NB4 (cell line): Measurements from ENCODE around the gene ADAM8.
"Not testable (repeated sequence)": the region's sequence is repeated elsewhere in the genome, so short reads cannot be mapped to it uniquely, and the experiment has no call there.

ENCODE experiments used
- CTCF ChIP-seq: IDR thresholded peaks from one replicate; pipeline ENCODE4 v1.5.1; 2012; ENCODE audit warnings: low read depth, low read length
- MAX ChIP-seq: IDR thresholded peaks from 2 replicates; pipeline ENCODE4 v1.6.1; 2011; ENCODE audit warnings: low read depth, low read length
- MYC ChIP-seq: IDR thresholded peaks from 2 replicates; pipeline ENCODE4 v1.6.1; 2011; ENCODE audit warnings: low read depth, low read length
- POLR2A ChIP-seq: IDR thresholded peaks from 2 replicates; pipeline ENCODE4 v1.6.1; 2011; ENCODE audit warnings: mild to moderate bottlenecking; ENCODE audit not compliant: insufficient read length; ENCODE audit errors: extremely low read depth

- TF ChIP-seq CTCF, POLR2A, MAX, MYC: not testable (repeated sequence)
Observed at GRCh38 chr10:133234796-133235195, 41.9 kb downstream of the ADAM8 start.
